22Rv1 (cell line): ENCODE data around the gene USH2A.

Experiments
- CTCF ChIP-seq: fragments of 450-650 bp; IDR thresholded peaks from 2 replicates; pipeline ENCODE4 v1.5.1; 2017; ENCODE audit warnings: mild to moderate bottlenecking
- ZFX ChIP-seq: fragments of 450-650 bp; IDR thresholded peaks from 2 replicates; pipeline ENCODE4 v1.6.1; 2017; ENCODE audit warnings: antibody characterized with exemption, borderline replicate concordance

GRCh38 chr1:215651867-215652266 lies 771.4 kb downstream of the USH2A start:
- TF ChIP-seq CTCF (no peak), ZFX (no peak)
